HepG2 (cell line): Measurements from ENCODE around the gene ZMYM3. TPM values are rescaled to one million over a fixed set of nuclear protein-coding genes. Genes with fewer than 3 reads are reported as not detected.

Experiments
- ATAC-seq: fragments of 200-7000 bp; cut with Tn5 transposase; 3 replicates; pipeline ENCODE4 v1.9.1; 2020; ENCODE audit warnings: mild to moderate bottlenecking, moderate library complexity
- BruUV-seq: library from RNA; stranded (reverse); fragments of 400-500 nt; replicated peaks from 2 replicates; lab custom pipeline; 2021; lab: Mats Ljungman, UMichigan
- CTCF ChIA-PET: fragments of 300-600 bp; formaldehyde crosslinking; extraction: SDS; loops from one replicate; lab custom pipeline; 2021; ENCODE audit warnings: low total read pairs, inconsistent platforms, low intra/inter-chr PET ratio; lab: Yijun Ruan, JAX
- POLR2A ChIA-PET: fragments of 350-600 bp; sonication (Branson Sonifier 250); formaldehyde crosslinking; loops from one replicate; lab custom pipeline; 2020; ENCODE audit warnings: antibody characterized with exemption, inconsistent platforms; lab: Yijun Ruan, JAX
- DNase-seq: peaks from one replicate; pipeline ENCODE4 v3.0.0-alpha.2; 2015; ENCODE audit warnings: low spot score
- FAIRE-seq: peaks from 3 replicates; lab custom pipeline; 2011; peaks lifted over from hg19 to GRCh38; lab: Jason Lieb, UNC
- H2AFZ ChIP-seq: one replicate; pipeline ENCODE4 v1.6.1; 2011; ENCODE audit warnings: low read length, inconsistent platforms
- H3K27ac ChIP-seq: fragments of 300-600 bp; 3 replicates; pipeline ENCODE4 v1.8.0; 2011; ENCODE audit warnings: mixed run types, mild to moderate bottlenecking, mixed read lengths, low read length, inconsistent platforms; ENCODE audit not compliant: insufficient read depth; ENCODE audit errors: extremely low read length
- H3K27me3 ChIP-seq, 2 experiments: fragments of 200-600 bp in 1 of 2; 2 replicates in 1 of 2; 3 replicates in 1 of 2; pipeline versions ENCODE4 v1.6.0 to v1.8.0; 2011; ENCODE audit warnings: low read length in 2 of 2, mild to moderate bottlenecking in 2 of 2, moderate library complexity in 2 of 2, inconsistent platforms in 1 of 2; ENCODE audit not compliant: insufficient read depth in 2 of 2, control insufficient read depth in 1 of 2
- H3K36me3 ChIP-seq, 2 experiments: fragments of 200-600 bp in 1 of 2; replicated peaks in 1 of 2; 2 replicates in 1 of 2; 3 replicates in 1 of 2; pipeline versions ENCODE4 v1.5.1 to v1.8.0; 2011; ENCODE audit warnings: low read length in 2 of 2, inconsistent platforms in 1 of 2; ENCODE audit not compliant: insufficient read depth in 2 of 2, control insufficient read depth in 1 of 2
- H3K4me1 ChIP-seq: 2 replicates; pipeline ENCODE4 v1.5.1; 2012; ENCODE audit warnings: low read length, inconsistent platforms; ENCODE audit not compliant: insufficient read depth
- H3K4me2 ChIP-seq: 2 replicates; pipeline ENCODE4 v1.6.0; 2011; ENCODE audit warnings: low read depth, low read length, inconsistent platforms
- H3K4me3 ChIP-seq, 3 experiments: fragments of 200-600 bp in 1 of 3; sonication (generic), shearing (Covaris generic) in 1 of 3; replicated peaks in 1 of 3; 2 replicates each; pipeline ENCODE4 v1.5.1; 2011 to 2016; ENCODE audit warnings: low read length in 3 of 3, inconsistent platforms in 2 of 3, low read depth in 2 of 3, mild to moderate bottlenecking in 2 of 3, control low read depth in 1 of 3, mixed read lengths in 1 of 3; ENCODE audit not compliant: insufficient read depth in 1 of 3
- H3K79me2 ChIP-seq: one replicate; pipeline ENCODE4 v1.6.1; 2011; ENCODE audit warnings: low read length, inconsistent platforms; ENCODE audit not compliant: insufficient read depth
- H3K9ac ChIP-seq: 2 replicates; pipeline ENCODE4 v1.6.0; 2011; ENCODE audit warnings: mild to moderate bottlenecking, low read depth, low read length, inconsistent platforms; ENCODE audit not compliant: insufficient read depth
- H3K9me3 ChIP-seq: 2 replicates; pipeline ENCODE4 v1.5.1; 2012; ENCODE audit warnings: mild to moderate bottlenecking, low read length
- H4K20me1 ChIP-seq: 2 replicates; pipeline ENCODE4 v1.6.0; 2011; ENCODE audit warnings: inconsistent platforms, mild to moderate bottlenecking, low read length, moderate library complexity; ENCODE audit not compliant: insufficient read depth
- DDIT3 ChIP-seq: sonication (generic); formaldehyde crosslinking; IDR thresholded peaks from 2 replicates; pipeline ENCODE4 v1.4.0; 2020; ENCODE audit warnings: mild to moderate bottlenecking, missing genetic modification reagents
- GLI4 ChIP-seq: sonication (generic); formaldehyde crosslinking; IDR thresholded peaks from 2 replicates; pipeline ENCODE4 v1.5.1; 2020; ENCODE audit warnings: missing genetic modification reagents, mild to moderate bottlenecking, moderate library complexity, borderline replicate concordance
- NBN ChIP-seq: fragments of 450-650 bp; conservative IDR thresholded peaks from 2 replicates; pipeline ENCODE4 v1.6.1; 2017
- NFYC ChIP-seq: IDR thresholded peaks from 2 replicates; pipeline ENCODE4 v1.6.1; 2016; ENCODE audit warnings: missing genetic modification reagents, missing compliant biosample characterization
- PAWR ChIP-seq: sonication (generic); formaldehyde crosslinking; IDR thresholded peaks from 2 replicates; pipeline ENCODE4 v1.4.0; 2020; ENCODE audit warnings: missing genetic modification reagents, mild to moderate bottlenecking, borderline replicate concordance
- PLSCR1 ChIP-seq: sonication (generic); formaldehyde crosslinking; IDR thresholded peaks from 2 replicates; pipeline ENCODE4 v1.5.0; 2020; ENCODE audit warnings: missing genetic modification reagents, mild to moderate bottlenecking, borderline replicate concordance
- RFX5 ChIP-seq: IDR thresholded peaks from 2 replicates; pipeline ENCODE4 v1.6.1; 2011; ENCODE audit warnings: low read depth, low read length, improper control_type of control experiment
- SUZ12 ChIP-seq: fragments of 150-350 bp; IDR thresholded peaks from 2 replicates; pipeline ENCODE4 v1.6.1; 2014; ENCODE audit warnings: low read depth, low read length
- TEAD2 ChIP-seq: sonication (generic); formaldehyde crosslinking; IDR thresholded peaks from 2 replicates; pipeline ENCODE4 v1.9.0; 2021; ENCODE audit warnings: missing genetic modification reagents
- ZBTB44 ChIP-seq: sonication (generic); formaldehyde crosslinking; IDR thresholded peaks from 2 replicates; pipeline ENCODE4 v1.4.0; 2020; ENCODE audit warnings: missing genetic modification reagents
- ZBTB8A ChIP-seq: sonication (generic); formaldehyde crosslinking; IDR thresholded peaks from 2 replicates; pipeline ENCODE4 v1.4.0; 2020; ENCODE audit warnings: mild to moderate bottlenecking, low read depth, missing genetic modification reagents, borderline replicate concordance
- ZNF225 ChIP-seq: sonication (generic); formaldehyde crosslinking; IDR thresholded peaks from 2 replicates; pipeline ENCODE4 v1.4.0; 2020; ENCODE audit warnings: mild to moderate bottlenecking, missing genetic modification reagents
- ZNF367 ChIP-seq: sonication (generic); formaldehyde crosslinking; IDR thresholded peaks from 2 replicates; pipeline ENCODE4 v1.4.0; 2020; ENCODE audit warnings: missing genetic modification reagents, borderline replicate concordance
- ZNF414 ChIP-seq: sonication (generic); formaldehyde crosslinking; IDR thresholded peaks from 2 replicates; pipeline ENCODE4 v1.5.0; 2020; ENCODE audit warnings: missing genetic modification reagents
- ZNF670 ChIP-seq: sonication (generic); formaldehyde crosslinking; IDR thresholded peaks from 2 replicates; pipeline ENCODE4 v1.8.0; 2022; ENCODE audit warnings: mild to moderate bottlenecking, missing genetic modification reagents, borderline replicate concordance
- WGBS: methylation state at CpG from one replicate; pipeline ENCODE4 v1.1.6; 2017; ENCODE audit warnings: low lambda C conversion rate; 5-methylcytosine and 5-hydroxymethylcytosine counted together
- in situ Hi-C: cut with HindIII; loops from 2 replicates; pipeline ENCODE4 v1.10.0; 2017; ENCODE audit warnings: low pct_unique_long_range_greater_than_20kb; ENCODE audit not compliant: extremely low pct_ligation_motif_present
- intact Hi-C: fragments of 100-400 bp; cut with micrococcal nuclease; formaldehyde crosslinking; loops from one replicate; pipeline ENCODE4 v1.10.0; 2022; ENCODE audit not compliant: unreplicated experiment
- polyA plus RNA-seq, 8 experiments: library from polyadenylated mRNA; depleted of rRNA in 3 of 8; stranded (reverse) in 7 of 8; unstranded in 1 of 8; fragments of >200 nt; fragmentation: Illumina TruSeq in 4 of 8; extraction: Trizol in 4 of 8; gene quantifications; 2 replicates each; pipeline versions ENCODE4 v1.2.1 to v1.2.3, GENCODE V29; 2011 to 2016; ENCODE audit warnings: low read depth in 4 of 8, missing spikeins in 1 of 8, mixed read lengths in 1 of 8; ENCODE audit not compliant: insufficient read depth in 1 of 8
- total RNA-seq, 5 experiments: library from RNA; depleted of rRNA; stranded (reverse); fragments of >200 nt; fragmentation: Illumina TruSeq; extraction: Trizol; gene quantifications; 2 replicates each; pipeline ENCODE4 v1.2.3, GENCODE V29; 2016; ENCODE audit warnings: low read depth in 1 of 5

The ZMYM3 gene
- total and polyA plus RNA-seq, 2 of the 13 experiments (the other 11 are each of a cell fraction or from before 2014, with no cell fraction given): 26.4 to 35.4 TPM

- no peak for TF ChIP-seq SUZ12
- no peak for TF ChIP-seq GLI4 (CRISPR knock-in tag)
- no peak for TF ChIP-seq ZBTB8A (CRISPR knock-in tag)
- no peak for TF ChIP-seq ZNF225
- no peak for TF ChIP-seq ZNF670 (CRISPR knock-in tag)
- no peak for TF ChIP-seq PLSCR1
- no peak for TF ChIP-seq NBN
- no peak for TF ChIP-seq NFYC
- no peak for TF ChIP-seq ZBTB44 (CRISPR knock-in tag)
- TF ChIP-seq TEAD2: no peak
- no peak for TF ChIP-seq RFX5
- TF ChIP-seq ZNF414 (CRISPR knock-in tag): no peak
- no peak for TF ChIP-seq ZNF367 (CRISPR knock-in tag)
- TF ChIP-seq PAWR: no peak
- no peak for TF ChIP-seq DDIT3 (CRISPR knock-in tag)
- peaks cover 20% of the 10 kb centered on the region for H3K4me1 ChIP-seq
- H4K20me1 ChIP-seq: peaks cover 11% of the 10 kb centered on the region
- no peaks in the 10 kb centered on the region for H3K27me3 ChIP-seq
- no peak overlapping the region for H3K27ac ChIP-seq
- DNase-seq (no peak), FAIRE-seq (no peak), ATAC-seq (no peak)
- CTCF ChIA-PET: no interaction called here
- intact Hi-C loops: no loop called here
- H3K79me2 ChIP-seq: peaks cover 28% of the 10 kb centered on the region
- POLR2A ChIA-PET: interaction anchor here (1.7 kb wide), 1 partner anchor 8 kb away, joined by 9 read pairs; the partner anchor contains the start of gene NONO
- WGBS: 96% methylated on average over 6 of the region's 6 CpGs
- H3K36me3 ChIP-seq: peaks cover 1 to 37% of the 10 kb centered on the region in 2 experiments; a peak in 3 of 5 replicates
- no peak overlapping the region for H3K4me2 ChIP-seq
- no peak overlapping the region for H3K9ac ChIP-seq
- in situ Hi-C loops: no loop called here
- no peak overlapping the region for H3K4me3 ChIP-seq
- no peak overlapping the region for H2AFZ ChIP-seq
- no TSS peak for BruUV-seq
- no peaks in the 10 kb centered on the region for H3K9me3 ChIP-seq
Measured at GRCh38 chrX:71291381-71291780, 37.4 kb upstream of the ZMYM3 start.
